DLD1 (cell line): ENCODE measurements around the gene DAND5.

Source experiments
- in situ Hi-C: cut with HindIII; loops from 2 replicates; pipeline ENCODE4 v1.10.0; 2017; ENCODE audit warnings: low sequenced_read_pairs

Gene DAND5

DNA sequence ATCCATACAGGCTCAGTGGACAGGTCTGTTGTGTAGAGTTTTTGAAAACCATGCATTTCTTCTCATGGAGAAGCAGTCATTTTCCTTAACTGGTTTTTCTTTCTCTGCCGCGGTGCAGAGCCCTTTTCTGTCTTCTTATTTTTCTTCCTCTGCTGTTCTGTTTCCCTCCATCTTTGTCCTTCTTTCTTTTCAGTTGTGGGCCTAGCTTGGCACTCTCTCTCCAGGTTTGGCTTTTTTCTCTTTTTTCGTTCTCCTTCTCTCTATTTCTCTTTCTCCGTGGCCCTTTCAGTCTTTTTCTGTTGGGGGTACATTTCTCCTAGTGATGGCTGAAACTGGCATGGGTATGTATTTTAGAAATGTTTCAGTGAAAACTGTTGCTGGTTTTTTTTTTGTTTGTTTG is 50.0 kb downstream of the DAND5 start:
- in situ Hi-C loops = no loop called here

GRCh38 chr19:13020002-13020414 is 50.6 kb downstream of the DAND5 start:
- in situ Hi-C loops = no loop called here

- in situ Hi-C loops = no loop called here
Observed at GRCh38 chr19:13022111-13022858, 52.9 kb downstream of the DAND5 start.

- in situ Hi-C loops = no loop called here
Observed at GRCh38 chr19:13022859-13023636, 53.7 kb downstream of the DAND5 start.

- in situ Hi-C loops = no loop called here
Observed at GRCh38 chr19:13023656-13024055, 54.3 kb downstream of the DAND5 start.
